ENCODE results near the gene TTC9. TPM values are rescaled to one million over a fixed set of nuclear protein-coding genes. Genes with fewer than 3 reads are reported as not detected.

Gene TTC9
- total and polyA plus RNA-seq, 4 donors = 0.09 to 0.98 (median 0.45) TPM

DNA sequence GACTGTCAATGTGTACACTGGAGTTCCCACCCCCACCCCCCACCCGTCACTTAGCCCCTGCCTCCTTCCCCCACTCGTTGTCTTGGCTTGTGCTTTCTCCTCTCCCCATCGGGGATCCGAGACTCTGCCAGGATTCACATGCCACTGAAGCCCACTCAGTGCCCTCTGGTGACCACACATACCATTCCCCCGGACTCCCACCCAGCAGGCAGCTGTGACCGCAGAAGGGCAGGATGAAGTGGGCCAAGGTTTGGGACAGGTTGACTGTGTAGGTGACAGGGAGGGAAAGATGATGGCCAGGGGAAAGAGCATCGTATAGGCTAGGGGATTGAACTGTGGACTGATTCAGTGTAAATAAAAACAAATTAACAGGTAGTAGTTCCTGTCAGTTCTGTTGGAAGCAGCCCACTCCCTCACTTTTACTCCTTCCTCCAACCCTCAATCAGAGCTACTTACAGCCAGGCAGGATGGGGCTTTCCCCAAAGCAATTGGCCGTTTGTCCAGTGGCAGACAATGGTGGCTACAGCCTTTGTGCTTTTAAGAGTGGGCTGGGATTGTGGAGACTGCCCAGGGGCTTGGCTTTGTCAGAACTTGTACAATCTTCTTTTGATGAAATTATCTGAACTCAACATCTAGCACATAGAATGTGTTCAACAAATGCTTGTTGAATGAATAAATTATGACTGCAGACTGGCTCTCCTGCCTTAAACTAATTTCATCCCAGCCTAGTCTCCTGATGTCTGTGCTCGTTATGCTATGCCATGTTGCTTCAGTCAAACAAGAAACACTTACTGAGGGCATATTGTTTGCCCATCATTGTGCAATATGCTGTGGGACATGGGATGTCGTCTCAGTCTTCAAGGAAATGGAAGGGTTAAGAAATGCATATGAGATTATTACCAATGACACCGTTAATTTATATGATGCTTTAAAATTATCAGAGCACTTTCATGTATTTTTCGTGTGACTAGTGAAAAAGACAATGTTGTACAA, 30.2 kb downstream of the TTC9 start:
- Histone ChIP-seq H3K9ac (ENCODE audit: low read depth in 1 of 2, low read length in 2 of 2) (no peak overlapping the region), H3K9me3 (ENCODE audit: control insufficient read depth in 4 of 4, low read length in 3 of 4) (no peaks in the 10 kb centered on the region), H3K27ac (ENCODE audit: low read depth in 1 of 2, low read length in 2 of 2) (no peak overlapping the region), H3K36me3 (ENCODE audit: control insufficient read depth in 4 of 4, insufficient read depth in 3 of 4, low read depth in 1 of 4, low read length in 3 of 4) (no peaks in the 10 kb centered on the region), H3K27me3 (ENCODE audit: control insufficient read depth in 4 of 4, insufficient read depth in 4 of 4, low read length in 3 of 4) (no peaks in the 10 kb centered on the region), H3K4me1 (ENCODE audit: control insufficient read depth in 4 of 4, insufficient read depth in 4 of 4, low read length in 3 of 4) (no peaks in the 10 kb centered on the region), H3K4me3 (ENCODE audit: low read depth in 1 of 3, low read length in 3 of 3) (no peak overlapping the region)
- WGBS = 82% methylated on average over 12 of the region's 12 CpGs
- no peak for DNase-seq (ENCODE audit: low spot score)
- TF ChIP-seq RAD21 (IDR thresholded peaks at IDR 0.05) (no peak), FOXA1 (IDR thresholded peaks at IDR 0.05) (no peak), NR2F2 (IDR thresholded peaks at IDR 0.05) (no peak), HNF4A (conservative IDR thresholded peaks at IDR 0.05) (no peak), SP1 (IDR thresholded peaks at IDR 0.05) (no peak), GABPA (IDR thresholded peaks at IDR 0.05 in 1 of 2, conservative IDR thresholded peaks at IDR 0.05 in 1 of 2) (no peak), EGR1 (IDR thresholded peaks at IDR 0.05; ENCODE audit: low read depth in 2 of 2) (no peak), RXRA (IDR thresholded peaks at IDR 0.05) (no peak), TAF1 (conservative IDR thresholded peaks at IDR 0.05) (no peak), HNF4G (IDR thresholded peaks at IDR 0.05) (no peak), FOXA2 (IDR thresholded peaks at IDR 0.05) (no peak)
- TF ChIP-seq, protein P1, sequence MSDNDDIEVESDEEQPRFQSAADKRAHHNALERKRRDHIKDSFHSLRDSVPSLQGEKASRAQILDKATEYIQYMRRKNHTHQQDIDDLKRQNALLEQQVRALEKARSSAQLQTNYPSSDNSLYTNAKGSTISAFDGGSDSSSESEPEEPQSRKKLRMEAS (IDR thresholded peaks at IDR 0.05) = no peak
- TF ChIP-seq, protein P2, sequence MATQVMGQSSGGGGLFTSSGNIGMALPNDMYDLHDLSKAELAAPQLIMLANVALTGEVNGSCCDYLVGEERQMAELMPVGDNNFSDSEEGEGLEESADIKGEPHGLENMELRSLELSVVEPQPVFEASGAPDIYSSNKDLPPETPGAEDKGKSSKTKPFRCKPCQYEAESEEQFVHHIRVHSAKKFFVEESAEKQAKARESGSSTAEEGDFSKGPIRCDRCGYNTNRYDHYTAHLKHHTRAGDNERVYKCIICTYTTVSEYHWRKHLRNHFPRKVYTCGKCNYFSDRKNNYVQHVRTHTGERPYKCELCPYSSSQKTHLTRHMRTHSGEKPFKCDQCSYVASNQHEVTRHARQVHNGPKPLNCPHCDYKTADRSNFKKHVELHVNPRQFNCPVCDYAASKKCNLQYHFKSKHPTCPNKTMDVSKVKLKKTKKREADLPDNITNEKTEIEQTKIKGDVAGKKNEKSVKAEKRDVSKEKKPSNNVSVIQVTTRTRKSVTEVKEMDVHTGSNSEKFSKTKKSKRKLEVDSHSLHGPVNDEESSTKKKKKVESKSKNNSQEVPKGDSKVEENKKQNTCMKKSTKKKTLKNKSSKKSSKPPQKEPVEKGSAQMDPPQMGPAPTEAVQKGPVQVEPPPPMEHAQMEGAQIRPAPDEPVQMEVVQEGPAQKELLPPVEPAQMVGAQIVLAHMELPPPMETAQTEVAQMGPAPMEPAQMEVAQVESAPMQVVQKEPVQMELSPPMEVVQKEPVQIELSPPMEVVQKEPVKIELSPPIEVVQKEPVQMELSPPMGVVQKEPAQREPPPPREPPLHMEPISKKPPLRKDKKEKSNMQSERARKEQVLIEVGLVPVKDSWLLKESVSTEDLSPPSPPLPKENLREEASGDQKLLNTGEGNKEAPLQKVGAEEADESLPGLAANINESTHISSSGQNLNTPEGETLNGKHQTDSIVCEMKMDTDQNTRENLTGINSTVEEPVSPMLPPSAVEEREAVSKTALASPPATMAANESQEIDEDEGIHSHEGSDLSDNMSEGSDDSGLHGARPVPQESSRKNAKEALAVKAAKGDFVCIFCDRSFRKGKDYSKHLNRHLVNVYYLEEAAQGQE (IDR thresholded peaks at IDR 0.05) = no peak
- TF ChIP-seq, protein P3, sequence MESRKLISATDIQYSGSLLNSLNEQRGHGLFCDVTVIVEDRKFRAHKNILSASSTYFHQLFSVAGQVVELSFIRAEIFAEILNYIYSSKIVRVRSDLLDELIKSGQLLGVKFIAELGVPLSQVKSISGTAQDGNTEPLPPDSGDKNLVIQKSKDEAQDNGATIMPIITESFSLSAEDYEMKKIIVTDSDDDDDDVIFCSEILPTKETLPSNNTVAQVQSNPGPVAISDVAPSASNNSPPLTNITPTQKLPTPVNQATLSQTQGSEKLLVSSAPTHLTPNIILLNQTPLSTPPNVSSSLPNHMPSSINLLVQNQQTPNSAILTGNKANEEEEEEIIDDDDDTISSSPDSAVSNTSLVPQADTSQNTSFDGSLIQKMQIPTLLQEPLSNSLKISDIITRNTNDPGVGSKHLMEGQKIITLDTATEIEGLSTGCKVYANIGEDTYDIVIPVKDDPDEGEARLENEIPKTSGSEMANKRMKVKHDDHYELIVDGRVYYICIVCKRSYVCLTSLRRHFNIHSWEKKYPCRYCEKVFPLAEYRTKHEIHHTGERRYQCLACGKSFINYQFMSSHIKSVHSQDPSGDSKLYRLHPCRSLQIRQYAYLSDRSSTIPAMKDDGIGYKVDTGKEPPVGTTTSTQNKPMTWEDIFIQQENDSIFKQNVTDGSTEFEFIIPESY (IDR thresholded peaks at IDR 0.05) = no peak
- TF ChIP-seq, protein P4, sequence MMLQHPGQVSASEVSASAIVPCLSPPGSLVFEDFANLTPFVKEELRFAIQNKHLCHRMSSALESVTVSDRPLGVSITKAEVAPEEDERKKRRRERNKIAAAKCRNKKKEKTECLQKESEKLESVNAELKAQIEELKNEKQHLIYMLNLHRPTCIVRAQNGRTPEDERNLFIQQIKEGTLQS (IDR thresholded peaks at IDR 0.05) = no peak
- TF ChIP-seq, protein P5, sequence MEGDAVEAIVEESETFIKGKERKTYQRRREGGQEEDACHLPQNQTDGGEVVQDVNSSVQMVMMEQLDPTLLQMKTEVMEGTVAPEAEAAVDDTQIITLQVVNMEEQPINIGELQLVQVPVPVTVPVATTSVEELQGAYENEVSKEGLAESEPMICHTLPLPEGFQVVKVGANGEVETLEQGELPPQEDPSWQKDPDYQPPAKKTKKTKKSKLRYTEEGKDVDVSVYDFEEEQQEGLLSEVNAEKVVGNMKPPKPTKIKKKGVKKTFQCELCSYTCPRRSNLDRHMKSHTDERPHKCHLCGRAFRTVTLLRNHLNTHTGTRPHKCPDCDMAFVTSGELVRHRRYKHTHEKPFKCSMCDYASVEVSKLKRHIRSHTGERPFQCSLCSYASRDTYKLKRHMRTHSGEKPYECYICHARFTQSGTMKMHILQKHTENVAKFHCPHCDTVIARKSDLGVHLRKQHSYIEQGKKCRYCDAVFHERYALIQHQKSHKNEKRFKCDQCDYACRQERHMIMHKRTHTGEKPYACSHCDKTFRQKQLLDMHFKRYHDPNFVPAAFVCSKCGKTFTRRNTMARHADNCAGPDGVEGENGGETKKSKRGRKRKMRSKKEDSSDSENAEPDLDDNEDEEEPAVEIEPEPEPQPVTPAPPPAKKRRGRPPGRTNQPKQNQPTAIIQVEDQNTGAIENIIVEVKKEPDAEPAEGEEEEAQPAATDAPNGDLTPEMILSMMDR (IDR thresholded peaks at IDR 0.05; ENCODE audit: low read depth, low read length, missing input control) = no peak

Data from liver (tissue), 9 donors.